ENCODE results near the gene WWC2. TPM values are rescaled to one million over a fixed set of nuclear protein-coding genes. Genes with fewer than 3 reads are reported as not detected.

Gene WWC2
- total RNA-seq, 1 donor from 2014 or later, result 25.7 TPM

GRCh38 chr4:183350317-183351071, 251.4 kb downstream of the WWC2 start:
- DNase-seq (ENCODE audit: low read depth, low spot score), result no peak

GRCh38 chr4:183352546-183352945, 253.5 kb downstream of the WWC2 start:
- no peak for DNase-seq (ENCODE audit: low read depth, low spot score)

- DNase-seq (ENCODE audit: low read depth, low spot score), result no peak
Observed at GRCh38 chr4:183353557-183353956, 254.5 kb downstream of the WWC2 start.

- DNase-seq (ENCODE audit: low read depth, low spot score), result no peak
Observed at GRCh38 chr4:183354219-183354618, 255.2 kb downstream of the WWC2 start.

- DNase-seq (ENCODE audit: low read depth, low spot score), result peak; percentile 63
Observed at GRCh38 chr4:183355405-183355804, 256.3 kb downstream of the WWC2 start.

- DNase-seq (ENCODE audit: low read depth, low spot score), result no peak
Observed at GRCh38 chr4:183356173-183356830, 257.2 kb downstream of the WWC2 start.

GRCh38 chr4:183356931-183357675, 258.0 kb downstream of the WWC2 start:
- DNase-seq (ENCODE audit: low read depth, low spot score), result no peak

- DNase-seq (ENCODE audit: low read depth, low spot score), result no peak
Observed at GRCh38 chr4:183358215-183358755, 259.2 kb downstream of the WWC2 start.

GRCh38 chr4:183360161-183360919, 261.3 kb downstream of the WWC2 start:
- peak; percentile 8 for DNase-seq (ENCODE audit: low read depth, low spot score)

GRCh38 chr4:183362036-183362435, 263.0 kb downstream of the WWC2 start:
- DNase-seq (ENCODE audit: low read depth, low spot score), result no peak

GRCh38 chr4:183362916-183363542, 264.0 kb downstream of the WWC2 start:
- DNase-seq (ENCODE audit: low read depth, low spot score), result peak; percentile 7

GRCh38 chr4:183364025-183364424, 265.0 kb downstream of the WWC2 start:
- DNase-seq (ENCODE audit: low read depth, low spot score), result no peak

GRCh38 chr4:183366206-183366835, 267.3 kb downstream of the WWC2 start:
- DNase-seq (ENCODE audit: low read depth, low spot score), result no peak

- no peak for DNase-seq (ENCODE audit: low read depth, low spot score)
Observed at GRCh38 chr4:183369073-183369472, 270.0 kb downstream of the WWC2 start.

Other genes with a start within 250 kb of the WWC2 start
- 76.7 and 79.5 TPM in 2 replicates for gene DCTD, start 181.9 kb upstream of the WWC2 start, total RNA-seq
- not detected in 2 replicates for gene CLDN22, start 221.0 kb downstream of the WWC2 start, total RNA-seq
- not detected in 2 replicates for gene CLDN24, start 223.2 kb downstream of the WWC2 start, total RNA-seq